MV-4-11 (cell line): ENCODE results near the gene ABCC3.

Source experiments
- DNase-seq: peaks from one replicate; lab custom pipeline; 2025; lab: John Stamatoyannopoulos, UW

Gene ABCC3

GRCh38 chr17:50737118-50737698 is 102.5 kb downstream of the ABCC3 start:
- no peak for DNase-seq

GRCh38 chr17:50739098-50739497 is 104.4 kb downstream of the ABCC3 start:
- DNase-seq = no peak
